GM12864 (cell line): Measurements from ENCODE around the gene SLC16A13.

Experiments used
- DNase-seq: peaks from one replicate; pipeline ENCODE4 v3.0.0-alpha.2; 2011; ENCODE audit warnings: low read depth
- H3K4me3 ChIP-seq: 2 replicates; pipeline ENCODE4 v1.5.1; 2011; ENCODE audit warnings: mild to moderate bottlenecking, low read depth, low read length, control low read depth
- CTCF ChIP-seq: IDR thresholded peaks from 2 replicates; pipeline ENCODE4 v1.5.1; 2011; ENCODE audit warnings: low read depth, mild to moderate bottlenecking, moderate library complexity, low read length, control low read depth, inconsistent platforms; ENCODE audit errors: missing control alignments

SLC16A13 gene

GRCh38 chr17:7019367-7019766 lies 16.4 kb upstream of the SLC16A13 start:
- H3K4me3 ChIP-seq, result no peak overlapping the region
- DNase-seq, result no peak
- TF ChIP-seq CTCF, result no peak

- TF ChIP-seq CTCF, result no peak
- DNase-seq, result no peak
- H3K4me3 ChIP-seq, result no peak overlapping the region
Measured at GRCh38 chr17:7019839-7020519, 15.8 kb upstream of the SLC16A13 start.

- DNase-seq, result no peak
- no peak for TF ChIP-seq CTCF
Measured at GRCh38 chr17:7020894-7021664, 14.7 kb upstream of the SLC16A13 start.

GRCh38 chr17:7021993-7022778 lies 13.6 kb upstream of the SLC16A13 start:
- no peak for DNase-seq
- TF ChIP-seq CTCF, result peak; percentile 94

More at GRCh38 chr17:7020894-7021664, 14.7 kb upstream of the SLC16A13 start:
- no peak overlapping the region for H3K4me3 ChIP-seq

GRCh38 chr17:7022781-7023571 lies 12.8 kb upstream of the SLC16A13 start, which contains the start of gene BCL6B:
BCL6B (plus strand) TSS chr17:7023050; CDS start chr17:7023672, 622 bp downstream.
- TF ChIP-seq CTCF, result no peak
- H3K4me3 ChIP-seq, result peak within 1 kb of the TSS; percentile 44
- no peak for DNase-seq

More at GRCh38 chr17:7021993-7022778, 13.6 kb upstream of the SLC16A13 start:
- H3K4me3 ChIP-seq, result peak overlapping the region; percentile 44
